A673 (cell line): Measurements from ENCODE around the gene VPS13D.

Source experiments
- EZH2 ChIP-seq: fragments of 200-600 bp; sonication (generic); IDR thresholded peaks from 2 replicates; pipeline ENCODE4 v1.6.1; 2017; ENCODE audit warnings: borderline replicate concordance, low read depth, mild to moderate bottlenecking, mixed read lengths, antibody characterized with exemption, low read length; ENCODE audit not compliant: poor library complexity, severe bottlenecking
- TF ChIP-seq, protein P1 (sequence below): fragments of 300-800, 200-600 bp; sonication (generic); conservative IDR thresholded peaks from 2 replicates; pipeline ENCODE4 v1.5.1; 2017; ENCODE audit warnings: low read depth, mild to moderate bottlenecking, antibody characterized with exemption, low read length, moderate library complexity, mixed read lengths

DNA sequence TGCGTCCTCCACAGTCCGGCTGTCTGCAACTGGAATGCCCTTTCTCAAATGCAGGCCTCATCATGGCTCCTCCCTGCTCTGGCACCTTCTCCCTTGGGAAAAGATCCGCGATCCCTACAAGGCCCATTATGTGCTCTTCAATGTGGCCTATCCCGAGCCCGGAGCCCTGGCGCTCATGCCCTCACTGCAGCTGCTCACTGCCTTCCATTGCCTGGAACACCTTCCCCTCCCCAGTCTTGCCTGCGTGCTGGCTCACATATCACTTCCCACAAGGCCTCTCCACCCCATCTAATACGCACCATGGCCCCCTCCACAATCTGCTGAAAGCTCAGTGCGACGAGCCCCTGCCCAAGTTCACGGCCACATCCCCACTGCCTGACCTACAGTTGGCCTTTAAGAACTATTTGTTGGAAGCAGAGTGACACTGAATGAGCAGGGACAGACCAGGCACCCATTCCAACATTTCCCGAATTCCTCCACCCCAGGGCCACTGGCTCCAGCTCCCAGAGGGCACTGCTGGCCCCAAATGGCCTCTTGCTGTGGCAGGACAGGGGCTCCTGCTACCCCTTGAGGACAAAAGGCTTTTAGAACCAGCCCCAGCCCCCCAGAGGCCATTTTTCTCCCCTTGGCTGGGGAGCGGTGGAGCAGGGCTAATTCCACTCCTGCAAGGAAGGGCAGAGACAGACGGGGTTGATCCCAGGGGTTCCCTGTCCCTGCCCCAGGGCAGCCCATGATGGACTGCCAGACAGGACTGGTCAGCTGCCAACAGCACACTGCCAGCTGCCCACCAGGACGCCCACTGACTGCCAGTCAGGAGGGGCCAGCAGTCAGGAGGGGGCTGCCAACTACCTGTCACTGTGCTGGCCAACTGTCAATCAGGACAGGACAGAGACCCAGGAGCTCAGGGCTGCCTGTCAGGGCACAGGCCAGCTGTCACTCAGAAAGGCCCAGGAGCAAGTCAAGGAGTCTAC is 323.4 kb downstream of the VPS13D start:
- TF ChIP-seq, protein P1, sequence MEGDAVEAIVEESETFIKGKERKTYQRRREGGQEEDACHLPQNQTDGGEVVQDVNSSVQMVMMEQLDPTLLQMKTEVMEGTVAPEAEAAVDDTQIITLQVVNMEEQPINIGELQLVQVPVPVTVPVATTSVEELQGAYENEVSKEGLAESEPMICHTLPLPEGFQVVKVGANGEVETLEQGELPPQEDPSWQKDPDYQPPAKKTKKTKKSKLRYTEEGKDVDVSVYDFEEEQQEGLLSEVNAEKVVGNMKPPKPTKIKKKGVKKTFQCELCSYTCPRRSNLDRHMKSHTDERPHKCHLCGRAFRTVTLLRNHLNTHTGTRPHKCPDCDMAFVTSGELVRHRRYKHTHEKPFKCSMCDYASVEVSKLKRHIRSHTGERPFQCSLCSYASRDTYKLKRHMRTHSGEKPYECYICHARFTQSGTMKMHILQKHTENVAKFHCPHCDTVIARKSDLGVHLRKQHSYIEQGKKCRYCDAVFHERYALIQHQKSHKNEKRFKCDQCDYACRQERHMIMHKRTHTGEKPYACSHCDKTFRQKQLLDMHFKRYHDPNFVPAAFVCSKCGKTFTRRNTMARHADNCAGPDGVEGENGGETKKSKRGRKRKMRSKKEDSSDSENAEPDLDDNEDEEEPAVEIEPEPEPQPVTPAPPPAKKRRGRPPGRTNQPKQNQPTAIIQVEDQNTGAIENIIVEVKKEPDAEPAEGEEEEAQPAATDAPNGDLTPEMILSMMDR = no peak
- no peak for TF ChIP-seq EZH2
